NOMO-1 treated with dmso at 0.1 percent for 144 hours (cell line): ENCODE measurements around the gene UNC13B.
A peak's percentile ranks its signal among the peaks of the same experiment; 100 is the strongest.
"Not testable (repeated sequence)": the region's sequence is repeated elsewhere in the genome, so short reads cannot be mapped to it uniquely, and the experiment has no call there.

ENCODE experiments used
- DNase-seq: peaks from one replicate; lab custom pipeline; 2025; ENCODE audit not compliant: unreplicated experiment; lab: John Stamatoyannopoulos, UW

UNC13B gene

GRCh38 chr9:35161713-35162604 lies at the start of gene UNC13B:
Gene UNC13B (plus strand): TSS chr9:35162009. CDS start chr9:35162284, 275 bp downstream.
- DNase-seq = peak; percentile 87

GRCh38 chr9:35112257-35113020 lies 49.4 kb upstream of the UNC13B start:
- DNase-seq = peak; percentile 10

GRCh38 chr9:35114113-35114839 lies 47.5 kb upstream of the UNC13B start:
- peak; percentile 91 for DNase-seq

GRCh38 chr9:35114840-35115628 lies 46.8 kb upstream of the UNC13B start:
- DNase-seq = peak; percentile 86

GRCh38 chr9:35115680-35116538 lies 45.9 kb upstream of the UNC13B start, which contains the start of gene ATOSB:
Gene ATOSB (minus strand): TSS chr9:35115862. CDS start chr9:35108274, 7,588 bp downstream.
- DNase-seq = peak; percentile 100

- DNase-seq = no peak
These were observed 45.3 kb upstream of the UNC13B start for GRCh38 chr9:35116539-35116897.

- DNase-seq = peak; percentile 87
These were observed 44.8 kb upstream of the UNC13B start for GRCh38 chr9:35116898-35117551.

GRCh38 chr9:35134920-35135319 lies 26.9 kb upstream of the UNC13B start:
- DNase-seq = no peak

- no peak for DNase-seq
These were observed 25.8 kb upstream of the UNC13B start for GRCh38 chr9:35135988-35136387.

- no peak for DNase-seq
These were observed 24.9 kb upstream of the UNC13B start for GRCh38 chr9:35136866-35137265.

GRCh38 chr9:35140093-35140492 lies 21.7 kb upstream of the UNC13B start:
- no peak for DNase-seq

- DNase-seq = no peak
These were observed 19.8 kb upstream of the UNC13B start for GRCh38 chr9:35142037-35142436.

- DNase-seq = not testable (repeated sequence)
These were observed 13.8 kb upstream of the UNC13B start for GRCh38 chr9:35147941-35148563.

GRCh38 chr9:35152926-35153325 lies 8.9 kb upstream of the UNC13B start:
- DNase-seq = no peak

GRCh38 chr9:35156781-35157180 lies 5.0 kb upstream of the UNC13B start:
- DNase-seq = no peak

GRCh38 chr9:35157836-35158235 lies 4.0 kb upstream of the UNC13B start:
- DNase-seq = not testable (repeated sequence)

- no peak for DNase-seq
These were observed 3.1 kb upstream of the UNC13B start for GRCh38 chr9:35158501-35159280.
